Measurements from ENCODE around the gene TM4SF4.

The TM4SF4 gene

DNA sequence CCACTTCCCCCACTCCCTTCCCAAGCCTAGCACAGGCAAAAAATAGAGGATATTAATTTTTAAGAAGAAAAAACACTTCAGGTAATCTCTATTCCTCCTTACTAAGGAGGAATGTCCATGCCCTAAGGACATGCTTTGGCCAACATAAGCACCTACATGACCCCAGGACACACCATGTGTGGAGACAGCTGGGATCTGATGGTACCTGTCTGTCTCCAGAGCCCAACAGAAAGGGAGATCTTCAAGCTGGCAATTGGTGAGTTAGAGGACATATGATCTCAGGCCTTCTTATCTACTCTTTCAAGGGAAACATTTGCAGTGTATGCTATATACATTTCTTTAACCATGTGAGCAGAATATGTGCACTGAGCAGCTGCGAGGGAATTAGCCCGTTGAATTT is 7.0 kb downstream of the TM4SF4 start:
- DNase-seq: no peak
- no peak for TF ChIP-seq GATA1 (IDR thresholded peaks at IDR 0.05; ENCODE audit: low read depth, low read length)

DNA sequence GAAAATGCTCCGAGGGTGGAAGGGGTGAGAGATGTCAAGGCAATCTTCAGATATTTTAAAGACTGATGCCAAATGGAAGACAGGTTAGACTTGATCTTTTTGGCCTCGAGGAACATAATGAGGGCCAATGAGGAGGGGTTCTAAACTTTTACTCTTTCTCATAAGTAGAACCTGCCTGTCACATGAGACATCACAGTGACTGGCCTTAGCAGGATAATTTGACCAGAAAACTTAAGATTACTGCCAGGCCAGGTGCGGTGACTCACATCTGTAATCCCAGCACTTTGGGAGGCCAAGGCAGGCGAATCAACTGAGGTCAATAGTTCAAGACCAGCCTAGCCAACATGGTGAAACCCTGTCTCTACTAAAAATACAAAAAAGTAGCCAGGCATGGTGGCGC is 12.2 kb downstream of the TM4SF4 start:
- TF ChIP-seq POLR2A (IDR thresholded peaks at IDR 0.05; ENCODE audit: low read length) (no peak), GATA1 (IDR thresholded peaks at IDR 0.05; ENCODE audit: low read depth, low read length) (no peak)

DNA sequence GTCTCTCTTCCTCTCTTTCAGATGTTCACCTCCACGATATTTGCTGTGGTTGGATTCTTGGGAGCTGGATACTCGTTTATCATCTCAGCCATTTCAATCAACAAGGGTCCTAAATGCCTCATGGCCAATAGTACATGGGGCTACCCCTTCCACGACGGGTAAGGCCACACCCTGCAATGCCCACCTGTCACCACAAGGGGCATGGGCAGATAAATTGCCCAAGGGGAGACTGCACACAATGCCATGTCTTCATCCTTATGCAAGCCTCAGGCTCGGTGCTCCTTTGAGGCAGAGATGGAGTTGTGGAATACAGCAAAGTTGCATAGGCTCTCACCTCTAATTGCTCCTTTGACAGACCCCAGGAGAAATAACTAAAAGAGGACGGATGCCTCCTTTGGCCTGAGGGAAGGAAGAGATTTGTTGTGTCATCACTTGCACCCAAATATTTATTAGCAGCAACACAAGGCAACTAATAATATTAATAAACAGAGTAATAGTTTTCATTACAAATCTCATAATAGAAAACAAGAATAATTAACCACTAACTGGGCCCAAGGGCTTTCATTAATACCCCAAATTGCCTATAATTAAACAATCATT is 13.2 kb downstream of the TM4SF4 start:
- peak; percentile 19 to 41 for DNase-seq
- TF ChIP-seq POLR2A (IDR thresholded peaks at IDR 0.05; ENCODE audit: low read length): no peak
- no peak for TF ChIP-seq GATA1 (IDR thresholded peaks at IDR 0.05; ENCODE audit: low read depth, low read length)

More for the DNA sequence above, 12.2 kb downstream of the TM4SF4 start:
- DNase-seq: no peak

DNA sequence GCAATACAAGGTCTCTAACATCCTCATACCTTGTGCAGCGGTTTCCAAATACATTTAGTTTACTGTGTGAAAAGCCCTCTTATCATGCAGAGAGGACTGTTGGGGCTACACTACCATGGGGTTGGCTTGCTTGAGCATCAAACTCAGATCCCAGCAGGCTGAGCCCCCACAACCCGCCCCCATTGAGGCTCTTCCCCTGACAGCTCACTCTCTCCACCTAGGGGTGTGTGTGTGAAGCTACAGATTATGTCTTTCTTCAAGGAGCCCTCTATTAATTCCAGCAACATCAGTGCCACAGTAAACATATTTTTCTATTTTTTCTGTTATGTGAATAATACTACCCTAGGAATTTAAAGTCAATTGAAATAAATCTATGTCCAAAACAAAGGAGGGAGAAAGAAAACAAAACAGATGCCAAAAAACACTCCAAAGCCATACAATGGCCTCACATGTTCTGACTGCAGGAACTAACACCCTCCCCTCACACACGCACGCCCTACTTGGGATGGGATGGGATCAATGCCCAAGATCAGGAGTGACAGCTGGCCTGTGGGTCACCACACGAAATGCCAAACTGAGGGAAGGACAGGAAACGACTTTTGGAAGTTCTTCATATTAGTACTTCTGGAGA is 14.7 kb downstream of the TM4SF4 start:
- DNase-seq: no peak

DNA sequence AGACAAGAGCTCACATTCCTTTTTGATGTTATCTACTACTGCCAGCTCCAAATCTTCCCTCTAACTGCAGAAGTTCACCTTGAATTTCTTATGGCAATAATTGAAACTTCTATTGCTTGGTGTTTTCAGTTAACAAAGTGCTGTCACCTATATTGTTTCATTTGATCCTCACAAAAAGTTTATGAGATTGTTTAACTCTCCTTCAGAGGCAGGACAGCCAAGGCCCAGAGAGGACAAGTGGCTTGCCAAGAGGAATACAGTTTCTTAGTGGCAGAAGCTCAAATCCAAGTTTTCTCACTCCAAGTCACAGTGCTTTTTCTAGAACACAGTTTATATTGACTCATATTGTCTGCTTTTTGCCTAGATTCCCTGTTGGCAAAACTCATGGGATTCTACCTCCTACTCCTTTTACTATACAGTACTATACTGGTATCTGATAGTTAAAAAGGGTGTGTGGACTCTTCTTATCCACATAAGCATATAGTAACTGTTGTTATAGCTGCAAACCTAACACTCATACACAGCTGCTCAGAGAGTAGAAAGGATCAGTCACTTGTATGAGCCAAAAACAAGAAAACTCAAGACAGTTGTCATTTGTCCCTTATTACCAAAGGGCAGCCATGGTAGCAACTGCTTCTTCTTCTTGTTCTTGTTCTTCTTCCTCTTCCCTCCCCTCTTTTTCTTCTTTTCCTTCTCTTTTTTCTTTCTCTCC is 15.9 kb downstream of the TM4SF4 start:
- DNase-seq: no peak
- TF ChIP-seq GATA1 (IDR thresholded peaks at IDR 0.05; ENCODE audit: low read depth, low read length): no peak
- TF ChIP-seq POLR2A (IDR thresholded peaks at IDR 0.05; ENCODE audit: low read length): no peak

More for the DNA sequence above, 14.7 kb downstream of the TM4SF4 start:
- TF ChIP-seq GATA1 (IDR thresholded peaks at IDR 0.05; ENCODE audit: low read depth, low read length): no peak
- no peak for TF ChIP-seq POLR2A (IDR thresholded peaks at IDR 0.05; ENCODE audit: low read length)

DNA sequence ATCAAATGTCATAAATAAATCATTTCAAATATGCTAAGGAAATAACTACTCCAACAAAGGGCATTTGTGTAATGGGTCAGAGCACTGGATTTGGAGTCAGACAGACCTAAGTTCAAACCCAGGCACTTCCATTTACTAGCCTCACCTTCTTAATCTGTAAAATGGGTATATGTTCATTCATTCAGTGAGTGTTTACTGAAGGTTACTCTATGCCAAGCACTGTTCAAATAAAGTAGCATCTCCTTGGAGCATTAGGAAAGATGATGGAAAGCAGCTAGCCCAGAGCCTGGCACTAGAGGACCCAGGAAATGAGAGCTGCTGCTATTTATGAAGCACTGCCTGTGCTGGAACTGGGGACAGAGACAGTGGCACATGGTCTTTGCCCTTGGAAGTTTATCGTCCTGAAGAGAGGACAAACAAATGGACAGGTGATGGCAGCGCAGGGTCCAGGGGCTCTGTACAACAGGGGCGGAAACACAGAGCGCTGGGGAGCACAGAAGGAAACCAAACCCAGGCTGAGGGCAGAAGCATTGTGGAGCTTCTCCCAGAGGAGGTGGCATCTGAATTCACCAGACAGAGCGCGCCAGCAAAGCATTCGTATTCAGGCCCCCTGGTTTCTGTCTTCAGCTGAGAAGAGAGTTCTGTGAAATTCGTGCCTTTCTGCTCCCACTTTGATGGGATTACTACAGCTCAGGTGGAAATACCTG is 19.0 kb downstream of the TM4SF4 start:
- no peak for DNase-seq
- TF ChIP-seq POLR2A (IDR thresholded peaks at IDR 0.05; ENCODE audit: low read length): no peak
- no peak for TF ChIP-seq GATA1 (IDR thresholded peaks at IDR 0.05; ENCODE audit: low read depth, low read length)

DNA sequence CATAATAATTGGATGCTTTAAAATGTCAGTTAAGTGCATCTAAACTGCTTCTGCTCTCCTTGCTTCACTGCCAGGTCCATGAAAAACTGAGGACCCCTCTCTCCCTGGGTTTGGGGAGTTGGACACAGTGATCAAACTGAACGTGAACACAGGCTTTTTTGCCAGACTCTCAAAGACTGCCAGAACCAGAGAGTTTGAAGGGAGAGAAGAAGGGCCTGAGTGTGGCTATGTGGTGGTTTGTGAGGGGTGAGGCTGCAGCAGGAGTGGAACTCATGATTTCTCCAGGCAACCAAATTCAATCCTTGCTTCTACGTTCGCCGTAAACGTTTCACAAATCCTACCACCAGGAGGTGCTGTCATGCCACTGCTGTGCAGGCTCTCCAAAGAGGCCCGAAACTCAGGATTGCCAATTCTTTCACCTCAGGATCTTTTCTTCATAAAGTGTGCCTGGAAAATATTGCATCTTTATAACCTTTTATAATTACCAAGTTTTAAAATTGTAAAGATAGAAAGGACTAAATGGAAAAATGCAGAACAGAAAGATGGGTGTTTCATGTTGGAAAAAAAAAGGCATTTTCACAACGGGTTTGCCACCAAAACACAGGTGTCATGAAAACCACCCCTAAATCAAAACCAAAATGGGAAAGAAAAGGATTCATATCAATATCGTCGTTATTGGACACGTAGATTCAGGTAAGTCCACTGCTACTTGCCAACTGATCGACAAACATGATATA is 19.7 kb downstream of the TM4SF4 start:
- peak; percentile 42 to 66 for DNase-seq
- TF ChIP-seq POLR2A (IDR thresholded peaks at IDR 0.05; ENCODE audit: low read length) (no peak), GATA1 (IDR thresholded peaks at IDR 0.05; ENCODE audit: low read depth, low read length) (no peak)

DNA sequence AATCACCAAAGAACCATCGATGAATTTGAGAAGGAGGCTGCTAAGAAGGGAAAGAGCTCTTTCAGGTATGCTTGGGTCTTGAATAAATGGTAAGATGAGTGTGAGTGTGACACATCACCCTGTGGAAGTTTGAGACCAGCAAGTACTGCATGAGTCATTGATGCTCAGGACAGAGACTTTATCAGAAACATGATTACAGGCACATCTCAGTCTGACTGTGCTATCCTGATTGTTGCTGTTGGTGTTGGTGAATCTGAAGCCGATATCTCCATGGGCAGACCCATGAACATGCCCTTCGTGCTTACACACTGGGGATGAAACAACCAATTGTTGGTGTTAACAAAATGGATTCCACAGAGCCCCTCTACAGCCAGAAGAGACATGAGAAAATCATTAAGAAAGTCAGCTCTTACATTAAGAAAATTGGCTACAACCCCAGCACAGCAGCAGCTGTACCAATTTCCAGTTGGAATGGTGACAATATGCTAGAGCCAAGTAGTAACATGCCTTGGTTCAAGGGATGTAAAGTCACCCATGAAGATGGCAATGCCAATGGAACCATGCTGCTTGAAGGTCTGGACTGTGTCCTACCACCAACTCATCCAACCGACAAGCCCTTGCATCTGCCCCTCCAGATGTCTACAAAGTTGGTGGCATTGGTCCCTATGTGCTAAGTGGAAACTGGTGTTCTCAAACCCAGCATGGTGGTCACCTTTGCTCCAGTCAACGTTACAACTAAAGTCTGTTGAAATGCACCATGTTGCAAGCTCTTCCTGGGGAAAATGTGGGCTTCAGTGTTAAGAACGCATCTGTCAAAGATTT is 20.5 kb downstream of the TM4SF4 start:
- peak in 1 of 2 experiments; percentile 4 for DNase-seq
- TF ChIP-seq GATA1 (IDR thresholded peaks at IDR 0.05; ENCODE audit: low read depth, low read length) (no peak), POLR2A (IDR thresholded peaks at IDR 0.05; ENCODE audit: low read length) (no peak)

DNA sequence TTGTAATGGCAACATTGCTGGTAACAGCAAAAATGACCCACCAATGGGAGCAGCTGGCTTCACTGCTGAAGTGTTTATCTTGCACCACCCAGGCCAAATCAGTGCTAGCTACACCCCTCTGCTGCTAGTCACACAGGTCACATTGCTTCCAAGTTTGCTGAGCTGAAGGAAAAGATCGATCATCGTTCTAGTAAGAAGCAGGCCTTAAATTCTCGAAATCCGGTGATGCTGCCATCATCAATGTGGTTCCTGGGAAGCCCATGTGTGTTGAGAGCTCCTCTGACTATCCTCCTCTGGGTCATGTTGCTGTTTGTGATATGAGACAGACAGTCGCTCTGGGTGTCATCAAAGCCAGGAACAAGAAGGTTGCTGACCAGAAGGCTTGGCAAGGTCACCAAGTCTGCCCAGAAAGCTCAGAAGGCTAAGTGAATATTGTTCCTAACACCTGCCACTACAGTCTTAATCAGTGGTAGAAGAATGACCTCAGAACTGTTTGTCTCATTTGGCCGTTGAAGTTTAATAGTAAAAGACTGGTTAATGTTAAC is 21.2 kb downstream of the TM4SF4 start:
- TF ChIP-seq POLR2A (IDR thresholded peaks at IDR 0.05; ENCODE audit: low read length) (no peak), GATA1 (IDR thresholded peaks at IDR 0.05; ENCODE audit: low read depth, low read length) (no peak)
- DNase-seq: no peak

DNA sequence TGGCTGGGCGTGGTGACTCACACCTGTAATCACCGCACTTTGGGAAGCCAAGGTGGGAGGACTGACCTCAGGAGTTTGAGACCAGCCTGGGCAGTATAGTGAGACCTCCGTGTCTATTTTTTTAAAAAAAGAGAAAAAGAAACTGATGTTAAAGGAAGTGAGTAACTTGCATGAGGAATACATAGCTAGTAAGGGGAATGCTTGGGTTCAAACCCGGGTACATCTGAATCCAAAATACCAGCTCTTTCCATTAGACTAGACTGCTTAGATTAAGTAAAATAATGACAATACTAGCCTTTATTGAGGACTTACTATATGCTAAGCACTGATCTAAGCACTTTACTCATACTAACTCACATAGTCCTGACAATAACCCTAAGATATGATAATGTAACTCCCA is 22.4 kb downstream of the TM4SF4 start:
- no peak for DNase-seq
- TF ChIP-seq GATA1 (IDR thresholded peaks at IDR 0.05; ENCODE audit: low read depth, low read length) (no peak), POLR2A (IDR thresholded peaks at IDR 0.05; ENCODE audit: low read length) (no peak)

DNA sequence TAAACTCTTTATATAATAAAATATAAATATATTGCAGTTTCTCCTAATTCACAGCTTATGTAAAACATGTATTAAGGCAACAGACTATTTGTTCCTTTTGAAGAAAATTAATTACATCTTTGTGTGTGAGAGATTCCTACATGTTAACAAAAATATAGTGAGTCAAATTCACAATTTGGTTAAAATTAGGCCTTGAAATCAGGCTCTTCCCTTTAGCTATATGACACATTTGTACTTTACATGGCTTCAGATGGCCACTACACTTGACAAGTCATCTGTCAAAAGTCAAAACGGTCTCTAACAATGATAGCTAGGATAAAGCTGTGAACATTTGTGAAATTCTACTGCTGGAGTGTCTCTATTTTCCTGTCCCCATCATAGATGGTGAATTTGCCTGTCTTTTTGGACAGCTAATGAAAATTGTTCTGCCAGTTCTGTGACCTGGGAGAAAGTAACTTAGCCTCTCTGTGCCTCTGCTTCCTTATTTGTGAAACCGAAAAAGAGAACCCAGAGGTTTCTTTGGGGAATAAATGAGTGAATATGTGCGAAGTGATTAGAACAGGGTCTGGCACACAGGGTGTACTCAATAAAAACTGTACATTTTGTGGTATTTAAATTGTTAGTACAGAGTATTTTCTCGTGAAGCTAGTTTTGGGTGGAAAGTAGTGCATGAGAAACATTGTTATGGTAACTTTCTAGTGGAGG is 23.6 kb downstream of the TM4SF4 start:
- no peak for DNase-seq
- no peak for TF ChIP-seq POLR2A (IDR thresholded peaks at IDR 0.05; ENCODE audit: low read length)
- TF ChIP-seq GATA1 (IDR thresholded peaks at IDR 0.05; ENCODE audit: low read depth, low read length): no peak

DNA sequence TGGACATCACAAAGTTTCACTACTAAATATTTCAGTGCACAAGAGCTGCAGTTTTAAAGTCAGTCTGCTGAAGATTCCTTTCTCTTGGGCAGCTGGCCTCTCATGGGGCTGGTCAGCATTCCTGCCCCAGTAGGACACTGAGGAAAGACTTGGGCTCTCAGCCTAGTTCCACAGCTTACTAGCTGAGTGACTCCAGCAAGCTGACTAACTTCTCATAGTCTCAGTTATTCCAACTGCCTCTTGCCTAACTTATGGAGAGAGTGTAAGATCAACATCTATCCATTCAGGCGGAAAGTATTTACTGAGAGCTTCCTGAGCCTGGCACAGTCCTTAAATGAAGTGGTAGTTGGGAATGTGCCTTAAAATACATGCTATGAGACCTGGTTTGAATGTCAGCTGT is 27.0 kb downstream of the TM4SF4 start:
- TF ChIP-seq GATA1 (IDR thresholded peaks at IDR 0.05; ENCODE audit: low read depth, low read length) (no peak), POLR2A (IDR thresholded peaks at IDR 0.05; ENCODE audit: low read length) (no peak)
- no peak for DNase-seq

All from erythroblast (primary cell).